D721Med (cell line): ENCODE results near the gene PCSK6.
"Not testable (repeated sequence)": the region's sequence is repeated elsewhere in the genome, so short reads cannot be mapped to it uniquely, and the experiment has no call there.

Experiments
- DNase-seq: peaks from one replicate; pipeline ENCODE4 v3.0.0; 2011; ENCODE audit warnings: low spot score; ENCODE audit not compliant: insufficient read length
- FAIRE-seq: peaks from 2 replicates; lab custom pipeline; 2011; peaks lifted over from hg19 to GRCh38; lab: Jason Lieb, UNC
- TF ChIP-seq, protein P1 (sequence below): IDR thresholded peaks from 2 replicates; pipeline ENCODE4 v1.5.1; 2012; ENCODE audit warnings: mild to moderate bottlenecking, control low read depth; ENCODE audit not compliant: insufficient read depth; ENCODE audit errors: missing control alignments

The PCSK6 gene

DNA sequence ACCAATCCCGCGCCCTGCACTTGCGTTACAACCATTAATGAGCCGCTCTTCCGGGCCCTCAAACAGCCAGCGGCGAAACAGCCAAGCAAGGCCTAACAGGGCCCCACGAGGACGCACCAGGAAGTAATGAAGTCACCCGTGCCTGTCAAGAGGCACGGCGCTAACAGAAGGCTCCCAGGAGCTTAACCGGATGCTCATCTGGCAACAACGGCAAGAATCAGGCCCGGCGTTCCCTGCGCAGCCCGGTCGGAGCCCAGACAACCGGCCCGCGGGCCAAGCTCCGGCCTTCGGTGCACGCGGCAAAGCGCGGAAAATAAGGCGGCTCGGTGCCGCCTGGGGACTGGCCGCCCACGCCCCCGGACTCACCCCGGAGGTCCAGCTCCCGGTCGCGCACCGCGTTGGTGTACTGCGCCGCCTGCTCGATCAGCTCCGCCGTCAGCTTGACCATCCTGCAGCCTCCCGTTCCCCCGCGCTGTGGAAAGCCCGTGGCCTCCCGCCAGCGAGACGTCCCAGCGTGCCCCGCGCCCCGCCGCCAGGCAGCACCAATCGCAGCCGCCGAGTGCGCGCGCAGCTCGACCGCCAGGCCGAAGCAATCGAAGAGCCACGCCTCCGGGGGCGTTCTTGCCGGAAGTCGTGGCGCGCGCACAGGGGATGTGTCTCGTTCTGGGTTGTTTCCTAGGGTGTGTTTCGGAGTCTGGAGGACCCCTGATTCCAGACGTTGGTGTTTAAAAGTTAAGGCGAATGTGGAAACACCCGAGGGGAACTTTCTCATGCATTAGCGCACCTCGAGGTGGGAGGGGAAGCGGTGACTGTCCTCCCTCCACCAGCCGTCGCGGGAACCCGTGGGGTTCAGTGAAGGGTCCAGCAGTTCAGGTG is 194.5 kb downstream of the PCSK6 start, which contains the start of gene SNRPA1:
Gene SNRPA1 (minus strand): TSS at position 518 of the 876 bp plus-strand sequence. CDS start 70 bp downstream, at position 448.
- TF ChIP-seq, protein P1, sequence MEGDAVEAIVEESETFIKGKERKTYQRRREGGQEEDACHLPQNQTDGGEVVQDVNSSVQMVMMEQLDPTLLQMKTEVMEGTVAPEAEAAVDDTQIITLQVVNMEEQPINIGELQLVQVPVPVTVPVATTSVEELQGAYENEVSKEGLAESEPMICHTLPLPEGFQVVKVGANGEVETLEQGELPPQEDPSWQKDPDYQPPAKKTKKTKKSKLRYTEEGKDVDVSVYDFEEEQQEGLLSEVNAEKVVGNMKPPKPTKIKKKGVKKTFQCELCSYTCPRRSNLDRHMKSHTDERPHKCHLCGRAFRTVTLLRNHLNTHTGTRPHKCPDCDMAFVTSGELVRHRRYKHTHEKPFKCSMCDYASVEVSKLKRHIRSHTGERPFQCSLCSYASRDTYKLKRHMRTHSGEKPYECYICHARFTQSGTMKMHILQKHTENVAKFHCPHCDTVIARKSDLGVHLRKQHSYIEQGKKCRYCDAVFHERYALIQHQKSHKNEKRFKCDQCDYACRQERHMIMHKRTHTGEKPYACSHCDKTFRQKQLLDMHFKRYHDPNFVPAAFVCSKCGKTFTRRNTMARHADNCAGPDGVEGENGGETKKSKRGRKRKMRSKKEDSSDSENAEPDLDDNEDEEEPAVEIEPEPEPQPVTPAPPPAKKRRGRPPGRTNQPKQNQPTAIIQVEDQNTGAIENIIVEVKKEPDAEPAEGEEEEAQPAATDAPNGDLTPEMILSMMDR = no peak
- peak; percentile 84 for DNase-seq
- FAIRE-seq = no peak

DNA sequence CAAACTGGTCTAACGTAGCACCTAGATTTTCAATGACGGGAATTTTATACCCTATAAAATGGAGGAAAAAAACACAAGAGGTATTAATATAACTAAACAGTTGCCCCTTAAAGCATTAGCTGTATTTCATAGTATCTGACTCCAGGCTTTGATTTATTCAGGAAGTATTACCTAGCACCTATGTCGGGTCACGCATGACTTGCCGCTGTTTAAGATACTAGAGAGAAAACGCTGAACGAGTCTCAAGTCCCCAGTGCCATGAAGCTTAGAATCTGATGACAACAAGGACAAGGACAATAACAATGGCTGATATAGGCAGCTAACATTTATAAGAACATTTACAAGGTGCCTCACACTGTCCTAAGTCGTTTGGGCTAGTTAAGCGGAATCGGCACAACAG is 196.4 kb downstream of the PCSK6 start:
- FAIRE-seq (no peak), DNase-seq (no peak)
- TF ChIP-seq, protein P1 = no peak

DNA sequence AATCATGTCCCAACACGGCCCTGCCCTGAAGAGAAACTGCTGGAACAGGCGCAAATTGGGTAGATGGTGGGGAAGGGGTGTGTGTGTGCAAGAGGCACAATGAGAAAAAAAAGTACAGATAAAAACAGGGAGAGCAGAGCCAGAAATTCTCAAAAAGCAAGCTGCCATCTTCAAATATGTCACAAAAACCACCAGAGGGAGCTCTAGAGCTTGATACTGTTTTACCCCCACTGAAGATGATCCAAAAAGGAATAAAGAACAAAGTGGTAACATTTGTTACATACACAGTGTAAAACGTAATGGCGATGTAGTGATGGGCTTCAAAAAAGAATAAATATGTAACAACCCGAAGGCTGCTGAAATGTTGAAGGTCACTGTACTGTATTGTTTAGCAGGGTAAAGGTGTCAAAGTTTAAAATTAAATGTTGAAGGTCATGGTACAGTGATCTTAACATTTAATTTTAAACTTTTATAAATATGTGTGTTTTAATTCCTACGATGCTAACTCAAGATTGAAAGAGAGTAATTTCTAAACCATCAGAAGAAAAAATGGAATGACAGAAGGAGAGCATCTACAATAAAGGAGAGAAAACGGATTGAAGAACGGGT is 200.5 kb downstream of the PCSK6 start:
- TF ChIP-seq, protein P1 = peak; percentile 52
- FAIRE-seq (no peak), DNase-seq (no peak)

DNA sequence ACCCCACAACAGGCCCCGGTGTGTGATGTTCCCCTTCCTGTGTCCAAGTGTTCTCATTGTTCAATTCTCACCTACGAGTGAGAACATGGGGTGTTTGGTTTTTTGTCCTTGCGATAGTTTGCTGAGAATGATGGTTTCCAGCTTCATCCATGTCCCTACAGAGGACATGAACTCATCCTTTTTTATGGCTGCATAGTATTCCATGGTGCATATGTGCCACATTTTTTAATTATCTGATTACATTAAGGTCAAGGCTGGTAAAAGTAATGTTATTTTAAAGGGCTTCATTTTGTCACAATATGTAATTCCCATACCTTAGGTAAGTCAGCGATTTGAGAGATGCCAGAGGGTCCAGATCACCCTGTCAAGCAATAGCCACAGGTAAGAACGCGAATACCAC is 202.2 kb downstream of the PCSK6 start:
- FAIRE-seq = not testable (repeated sequence)

DNA sequence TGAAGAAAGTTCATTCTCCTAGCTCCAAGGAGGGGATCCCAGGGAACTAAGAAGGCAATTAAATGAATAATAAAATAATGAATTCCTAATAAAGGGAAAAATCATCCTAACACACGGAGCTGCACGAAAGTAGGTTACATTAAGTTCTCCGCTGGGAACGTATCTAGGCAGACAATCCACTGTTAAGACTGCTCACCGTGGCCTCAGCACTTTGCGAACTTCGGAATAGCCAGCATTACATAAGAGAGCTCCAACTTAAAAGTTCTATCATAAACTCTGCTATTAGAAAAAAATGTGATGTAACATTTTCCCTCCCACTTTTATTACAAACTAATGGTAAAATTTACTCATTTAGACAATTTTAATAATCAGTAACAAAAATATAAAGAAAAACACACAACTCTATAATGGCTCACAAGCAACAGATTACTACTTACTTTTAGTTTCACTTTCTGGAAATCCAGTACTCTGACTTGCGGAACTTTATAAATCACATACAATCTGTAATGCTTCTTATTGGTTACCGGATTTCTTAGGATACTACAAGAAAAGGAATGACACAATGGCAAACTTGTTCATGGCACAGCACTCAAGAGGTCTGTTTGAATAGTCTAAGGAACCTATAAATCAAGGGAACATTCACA is 202.9 kb downstream of the PCSK6 start:
- DNase-seq (no peak), FAIRE-seq (no peak)
- TF ChIP-seq, protein P1 = no peak

More for the DNA sequence above, 202.2 kb downstream of the PCSK6 start:
- DNase-seq = not testable (repeated sequence)

DNA sequence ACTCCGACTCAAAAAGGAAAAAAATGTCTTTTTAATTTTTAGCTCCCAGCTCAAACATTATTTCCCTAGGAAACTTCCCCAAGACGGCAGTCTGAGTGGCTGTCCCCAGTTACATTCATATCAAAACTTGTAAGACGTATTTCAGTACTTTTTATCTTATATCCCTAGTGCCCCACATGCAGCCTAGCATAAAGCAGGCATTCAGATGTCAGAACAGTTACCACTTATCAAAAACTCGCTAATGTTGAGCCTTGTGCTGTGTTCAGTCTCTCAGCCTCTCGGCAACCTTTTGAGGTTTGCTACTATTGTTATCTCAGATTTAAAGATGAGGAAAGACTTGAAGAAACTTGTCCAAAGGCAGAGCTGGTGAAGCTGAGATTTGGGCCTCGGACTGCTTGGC is 205.6 kb downstream of the PCSK6 start:
- no peak for FAIRE-seq
- TF ChIP-seq, protein P1 = no peak
- no peak for DNase-seq

DNA sequence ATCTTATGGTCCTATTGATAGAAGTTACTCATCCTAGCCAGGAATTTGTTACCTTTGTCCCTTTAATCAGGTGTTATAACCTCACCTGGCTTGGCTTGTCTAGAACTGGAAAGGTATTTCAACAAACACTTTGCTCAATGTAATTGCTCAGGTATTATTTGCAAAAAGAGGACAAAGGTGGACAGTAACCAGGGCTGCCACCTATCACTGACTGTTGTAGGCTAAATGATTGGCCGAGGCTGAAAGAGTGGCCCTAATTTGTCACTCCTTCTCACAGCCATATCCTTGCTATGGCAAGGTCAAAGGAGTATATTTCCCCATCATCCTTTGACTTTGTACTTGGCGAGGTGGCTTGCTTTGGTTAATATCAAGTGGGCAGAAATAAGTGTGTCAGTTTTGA is 209.5 kb downstream of the PCSK6 start:
- DNase-seq (no peak), FAIRE-seq (no peak)
- TF ChIP-seq, protein P1 = no peak
